Neural cell (in vitro differentiated cells): ENCODE results near the gene OR2B3. TPM values are rescaled to one million over a fixed set of nuclear protein-coding genes. Genes with fewer than 3 reads are reported as not detected.

ENCODE experiments used
- H2AFZ ChIP-seq: fragments of 200-600, 300-800 bp; sonication (generic), shearing (Covaris generic); 2 replicates; pipeline ENCODE4 v1.6.0; 2014; ENCODE audit warnings: low read depth, mild to moderate bottlenecking, antibody characterized with exemption, low read length, moderate library complexity
- H3F3A ChIP-seq: fragments of 200-600 bp; shearing (Covaris generic); 2 replicates; pipeline ENCODE4 v1.6.1; 2016; ENCODE audit warnings: mild to moderate bottlenecking, moderate library complexity, mixed read lengths, antibody characterized with exemption, low read length; ENCODE audit not compliant: insufficient read depth, poor library complexity, severe bottlenecking
- H3K27ac ChIP-seq: fragments of 200-600, 300-800 bp; sonication (generic), shearing (Covaris generic); 2 replicates; pipeline ENCODE4 v1.5.1; 2014; ENCODE audit warnings: mild to moderate bottlenecking, low read length, moderate library complexity
- H3K27me3 ChIP-seq: fragments of 300-800, 200-600 bp; sonication (generic), shearing (Covaris generic); 2 replicates; pipeline ENCODE4 v1.6.0; 2014; ENCODE audit warnings: mild to moderate bottlenecking, low read depth, low read length, moderate library complexity; ENCODE audit not compliant: insufficient read depth
- H3K36me3 ChIP-seq: fragments of 300-800, 200-600 bp; sonication (generic), shearing (Covaris generic); 2 replicates; pipeline ENCODE4 v1.5.1; 2014; ENCODE audit warnings: mild to moderate bottlenecking, antibody characterized with exemption, low read length, moderate library complexity; ENCODE audit not compliant: insufficient read depth
- H3K4me2 ChIP-seq: fragments of 300-800, 200-600 bp; sonication (generic), shearing (Covaris generic); 2 replicates; pipeline ENCODE4 v1.6.0; 2014; ENCODE audit warnings: mild to moderate bottlenecking, low read length
- H3K4me3 ChIP-seq: fragments of 300-800, 200-600 bp; sonication (generic), shearing (Covaris generic); 2 replicates; pipeline ENCODE4 v1.5.1; 2014; ENCODE audit warnings: mild to moderate bottlenecking, low read length, moderate library complexity
- H3K79me2 ChIP-seq: fragments of 200-600 bp; shearing (Covaris generic); replicated peaks from 2 replicates; pipeline ENCODE4 v1.6.0; 2014; ENCODE audit warnings: mild to moderate bottlenecking, low read length, moderate library complexity; ENCODE audit not compliant: insufficient read depth
- H3K9ac ChIP-seq: fragments of 300-800, 200-600 bp; sonication (generic), shearing (Covaris generic); 2 replicates; pipeline ENCODE4 v1.6.1; 2016; ENCODE audit warnings: mild to moderate bottlenecking, low read length, mixed read lengths
- H3K9me2 ChIP-seq: fragments of 200-600 bp; shearing (Covaris generic); 2 replicates; pipeline ENCODE4 v1.6.1; 2016; ENCODE audit warnings: mild to moderate bottlenecking, low read length, mixed read lengths; ENCODE audit not compliant: insufficient read depth
- H3K9me3 ChIP-seq: fragments of 200-600, 300-800 bp; sonication (generic), shearing (Covaris generic); 2 replicates; pipeline ENCODE4 v1.6.1; 2016; ENCODE audit warnings: mild to moderate bottlenecking, mixed run types, low read length, moderate library complexity, mixed read lengths
- H4K20me1 ChIP-seq: fragments of 200-600 bp; shearing (Covaris generic); 2 replicates; pipeline ENCODE4 v1.6.1; 2016; ENCODE audit warnings: mild to moderate bottlenecking, mixed run types; ENCODE audit not compliant: insufficient read depth
- CTCF ChIP-seq: fragments of 450-650 bp; IDR thresholded peaks from 2 replicates; pipeline ENCODE4 v1.5.1; 2014; ENCODE audit warnings: antibody characterized with exemption, mild to moderate bottlenecking, moderate library complexity; ENCODE audit not compliant: poor library complexity, severe bottlenecking
- EP300 ChIP-seq: fragments of 450-650 bp; conservative IDR thresholded peaks from 2 replicates; pipeline ENCODE4 v1.6.1; 2014; ENCODE audit warnings: antibody characterized with exemption, mild to moderate bottlenecking, moderate library complexity; ENCODE audit not compliant: poor library complexity, severe bottlenecking
- EZH2 ChIP-seq: fragments of 200-600, 300-800 bp; shearing (Covaris generic), sonication (generic); IDR thresholded peaks from 2 replicates; pipeline ENCODE4 v1.6.1; 2014; ENCODE audit warnings: antibody characterized with exemption, low read length, borderline replicate concordance, mild to moderate bottlenecking; ENCODE audit not compliant: insufficient read depth, poor library complexity, severe bottlenecking
- MXI1 ChIP-seq: fragments of 450-650 bp; conservative IDR thresholded peaks from 2 replicates; pipeline ENCODE4 v1.6.1; 2014; ENCODE audit warnings: antibody characterized with exemption, mild to moderate bottlenecking; ENCODE audit not compliant: poor library complexity, severe bottlenecking
- POLR2AphosphoS5 ChIP-seq: IDR thresholded peaks from 2 replicates; pipeline ENCODE4 v1.6.1; 2012
- RAD21 ChIP-seq: fragments of 450-650 bp; conservative IDR thresholded peaks from 2 replicates; pipeline ENCODE4 v1.6.1; 2014; ENCODE audit warnings: antibody characterized with exemption, mild to moderate bottlenecking, moderate library complexity
- REST ChIP-seq: IDR thresholded peaks from 2 replicates; pipeline ENCODE4 v1.6.1; 2012; ENCODE audit warnings: borderline replicate concordance
- SMC3 ChIP-seq: fragments of 450-650 bp; conservative IDR thresholded peaks from 2 replicates; pipeline ENCODE4 v1.6.1; 2014; ENCODE audit warnings: antibody characterized with exemption, mild to moderate bottlenecking, moderate library complexity; ENCODE audit not compliant: poor library complexity
- TAF1 ChIP-seq: IDR thresholded peaks from 2 replicates; pipeline ENCODE4 v1.6.1; 2012; ENCODE audit warnings: low read depth
- polyA plus RNA-seq: library from polyadenylated mRNA; depleted of rRNA; stranded (reverse); fragments of >200 nt; gene quantifications from 2 replicates; pipeline ENCODE4 v1.2.3, GENCODE V29; 2014

Gene OR2B3
- polyA plus RNA-seq, 1 donor from 2014 or later: not detected

GRCh38 chr6:29092957-29093356 lies 5.8 kb upstream of the OR2B3 start:
- Histone ChIP-seq H3K4me3 (no peak overlapping the region), H3K4me2 (no peak overlapping the region)
- no peak for TF ChIP-seq EP300
- no peak for TF ChIP-seq EZH2
- TF ChIP-seq CTCF: no peak
- TF ChIP-seq MXI1: no peak
- TF ChIP-seq REST: no peak
- no peak for TF ChIP-seq RAD21
- TF ChIP-seq SMC3: no peak
- TF ChIP-seq TAF1: no peak
- no peak for TF ChIP-seq POLR2AphosphoS5

GRCh38 chr6:29082457-29082856 lies 4.7 kb downstream of the OR2B3 start:
- Histone ChIP-seq H3K9me2 (no peaks in the 10 kb centered on the region), H2AFZ (no peak overlapping the region), H4K20me1 (no peaks in the 10 kb centered on the region), H3K9me3 (no peaks in the 10 kb centered on the region), H3K27ac (no peak overlapping the region), H3K4me2 (no peak overlapping the region), H3K4me3 (no peak overlapping the region), H3F3A (no peaks in the 10 kb centered on the region), H3K79me2 (no peaks in the 10 kb centered on the region), H3K36me3 (no peaks in the 10 kb centered on the region), H3K27me3 (no peaks in the 10 kb centered on the region), H3K9ac (no peak overlapping the region)
- no peak for TF ChIP-seq CTCF
- TF ChIP-seq POLR2AphosphoS5: no peak
- TF ChIP-seq RAD21: no peak
- TF ChIP-seq TAF1: no peak
- TF ChIP-seq REST: no peak
- no peak for TF ChIP-seq EZH2
- no peak for TF ChIP-seq MXI1
- no peak for TF ChIP-seq EP300
- no peak for TF ChIP-seq SMC3

More at GRCh38 chr6:29092957-29093356, 5.8 kb upstream of the OR2B3 start:
- Histone ChIP-seq H3K27ac (no peak overlapping the region), H3K9me2 (no peaks in the 10 kb centered on the region), H3K27me3 (no peaks in the 10 kb centered on the region), H2AFZ (no peak overlapping the region), H3F3A (no peaks in the 10 kb centered on the region), H3K79me2 (no peaks in the 10 kb centered on the region), H3K9me3 (no peaks in the 10 kb centered on the region), H3K9ac (no peak overlapping the region), H3K36me3 (no peaks in the 10 kb centered on the region), H4K20me1 (no peaks in the 10 kb centered on the region)
